Measurements from ENCODE around the gene GZMM. TPM values are rescaled to one million over a fixed set of nuclear protein-coding genes. Genes with fewer than 3 reads are reported as not detected.
A peak's percentile ranks its signal among the peaks of the same experiment; 100 is the strongest.

Gene GZMM
- total and polyA plus RNA-seq, 7 donors = 0.11 to 0.23 (median 0.14) TPM; not detected in 4

DNA sequence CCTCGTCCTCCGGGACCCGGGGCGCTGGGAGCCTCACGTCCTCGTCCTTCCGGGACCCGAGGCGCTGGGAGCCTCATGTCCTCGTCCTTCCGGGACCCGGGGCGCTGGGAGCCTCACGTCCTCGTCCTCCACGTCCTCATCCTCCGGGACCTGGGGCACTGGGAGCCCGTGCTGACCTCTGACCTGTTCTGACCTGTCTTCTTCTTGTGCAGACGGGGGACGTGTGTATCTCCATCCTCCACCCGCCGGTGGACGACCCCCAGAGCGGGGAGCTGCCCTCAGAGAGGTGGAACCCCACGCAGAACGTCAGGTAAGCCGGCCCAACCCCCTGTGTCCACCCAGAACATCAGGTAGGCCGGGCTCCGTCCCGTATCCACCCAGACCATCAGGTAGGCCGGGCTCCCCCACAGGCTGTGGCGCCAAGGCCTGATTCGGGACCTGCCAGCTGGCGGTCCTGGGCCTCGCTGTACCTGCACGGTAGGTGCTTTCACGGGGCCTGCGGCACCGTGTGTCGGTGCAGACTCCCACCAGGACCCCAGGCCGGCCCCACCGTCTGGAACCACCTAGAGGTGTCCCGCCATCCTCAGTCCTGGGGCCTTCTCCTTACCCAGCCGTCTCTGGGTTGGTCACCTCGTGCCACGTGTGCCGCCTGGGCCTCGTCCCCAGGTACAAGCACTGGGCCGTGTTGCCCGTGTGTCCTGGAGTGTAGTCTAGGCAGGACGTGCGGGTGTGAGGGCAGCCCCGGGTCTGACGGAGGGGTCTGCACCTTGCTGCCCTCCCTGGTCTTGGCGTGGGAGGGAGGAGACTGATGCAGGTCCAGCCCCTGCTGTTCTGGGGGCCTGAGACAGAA, 7.6 kb upstream of the GZMM start:
- Histone ChIP-seq H3K4me1 (peaks cover 32% of the 10 kb centered on the region), H3K27ac (no peak overlapping the region), H3K27me3 (ENCODE audit: insufficient read depth in 3 of 3, low read length in 2 of 3) (no peaks in the 10 kb centered on the region), H3K36me3 (ENCODE audit: insufficient read depth in 1 of 2, low read depth in 1 of 2) (peaks cover 0 to 46% of the 10 kb centered on the region in 2 donors), H3K4me3 (no peak overlapping the region), H3K9me3 (no peaks in the 10 kb centered on the region)
- DNase-seq (no peak), ATAC-seq (no peak)
- TF ChIP-seq, protein P1, sequence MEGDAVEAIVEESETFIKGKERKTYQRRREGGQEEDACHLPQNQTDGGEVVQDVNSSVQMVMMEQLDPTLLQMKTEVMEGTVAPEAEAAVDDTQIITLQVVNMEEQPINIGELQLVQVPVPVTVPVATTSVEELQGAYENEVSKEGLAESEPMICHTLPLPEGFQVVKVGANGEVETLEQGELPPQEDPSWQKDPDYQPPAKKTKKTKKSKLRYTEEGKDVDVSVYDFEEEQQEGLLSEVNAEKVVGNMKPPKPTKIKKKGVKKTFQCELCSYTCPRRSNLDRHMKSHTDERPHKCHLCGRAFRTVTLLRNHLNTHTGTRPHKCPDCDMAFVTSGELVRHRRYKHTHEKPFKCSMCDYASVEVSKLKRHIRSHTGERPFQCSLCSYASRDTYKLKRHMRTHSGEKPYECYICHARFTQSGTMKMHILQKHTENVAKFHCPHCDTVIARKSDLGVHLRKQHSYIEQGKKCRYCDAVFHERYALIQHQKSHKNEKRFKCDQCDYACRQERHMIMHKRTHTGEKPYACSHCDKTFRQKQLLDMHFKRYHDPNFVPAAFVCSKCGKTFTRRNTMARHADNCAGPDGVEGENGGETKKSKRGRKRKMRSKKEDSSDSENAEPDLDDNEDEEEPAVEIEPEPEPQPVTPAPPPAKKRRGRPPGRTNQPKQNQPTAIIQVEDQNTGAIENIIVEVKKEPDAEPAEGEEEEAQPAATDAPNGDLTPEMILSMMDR (IDR thresholded peaks at IDR 0.05) = no peak
- intact Hi-C loops (cut with DNase I) = no loop called here
- 89 to 90% (median 89%) methylated on average over 51 to 55 of the region's 55 CpGs for WGBS, 3 donors

DNA sequence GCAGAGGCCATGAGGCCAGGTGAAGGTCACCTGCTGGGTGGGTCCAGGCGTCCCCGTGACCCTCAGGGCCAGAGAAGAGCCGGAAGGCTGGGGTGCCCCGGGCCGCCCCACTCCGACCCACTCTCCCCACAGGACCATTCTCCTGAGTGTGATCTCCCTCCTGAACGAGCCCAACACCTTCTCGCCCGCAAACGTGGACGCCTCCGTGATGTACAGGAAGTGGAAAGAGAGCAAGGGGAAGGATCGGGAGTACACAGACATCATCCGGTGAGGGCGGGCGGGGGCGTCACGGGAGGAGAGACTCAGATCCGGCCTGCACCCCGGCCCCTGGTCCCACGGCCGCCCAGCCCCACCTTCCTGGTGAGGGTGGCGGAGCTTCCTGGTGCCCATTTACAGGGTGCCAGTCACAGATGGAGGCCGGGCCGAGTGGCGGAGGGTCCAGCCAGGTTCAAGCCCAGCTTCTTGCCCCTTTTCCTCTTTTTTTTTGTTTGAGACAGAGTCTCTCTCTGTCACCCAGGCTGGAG, 6.9 kb upstream of the GZMM start:
- no peak for DNase-seq
- H3K4me1 ChIP-seq = peaks cover 32% of the 10 kb centered on the region
- no peak overlapping the region for H3K4me3 ChIP-seq
- ATAC-seq = no peak
- no peaks in the 10 kb centered on the region for H3K9me3 ChIP-seq
- WGBS, 3 donors = 95 to 96% (median 96%) methylated on average over 26 of the region's 26 CpGs
- intact Hi-C loops (cut with DNase I) = no loop called here
- TF ChIP-seq, protein P1 (IDR thresholded peaks at IDR 0.05) = no peak
- H3K36me3 ChIP-seq (ENCODE audit: insufficient read depth in 1 of 2, low read depth in 1 of 2) = peaks cover 0 to 53% of the 10 kb centered on the region in 2 donors
- no peaks in the 10 kb centered on the region for H3K27me3 ChIP-seq (ENCODE audit: insufficient read depth in 3 of 3, low read length in 2 of 3)
- H3K27ac ChIP-seq = no peak overlapping the region

- Histone ChIP-seq H3K4me1 (peaks cover 24% of the 10 kb centered on the region), H3K9me3 (no peaks in the 10 kb centered on the region), H3K27ac (no peak overlapping the region), H3K27me3 (ENCODE audit: insufficient read depth in 3 of 3, low read length in 2 of 3) (no peaks in the 10 kb centered on the region), H3K36me3 (ENCODE audit: insufficient read depth in 1 of 2, low read depth in 1 of 2) (peaks cover 0 to 66% of the 10 kb centered on the region in 2 donors), H3K4me3 (no peak overlapping the region)
- intact Hi-C loops (cut with DNase I) = no loop called here
- ATAC-seq (peak in 1 of 4 donors; percentile 22), DNase-seq (no peak)
- TF ChIP-seq, protein P1 (IDR thresholded peaks at IDR 0.05) = no peak
- WGBS, 3 donors = 55 to 85% (median 79%) methylated on average over 39 to 40 of the region's 40 CpGs
Measured at GRCh38 chr19:538641-539428, 5.0 kb upstream of the GZMM start.

- ATAC-seq (no peak), DNase-seq (no peak)
- peaks cover 20% of the 10 kb centered on the region for H3K4me1 ChIP-seq
- no peak overlapping the region for H3K27ac ChIP-seq
- TF ChIP-seq, protein P1 (IDR thresholded peaks at IDR 0.05) = no peak
- WGBS, 3 donors = 74 to 91% (median 86%) methylated on average over 30 of the region's 30 CpGs
- H3K36me3 ChIP-seq (ENCODE audit: insufficient read depth in 1 of 2, low read depth in 1 of 2) = peaks cover 0 to 66% of the 10 kb centered on the region in 2 donors
- no peaks in the 10 kb centered on the region for H3K27me3 ChIP-seq (ENCODE audit: insufficient read depth in 3 of 3, low read length in 2 of 3)
- H3K9me3 ChIP-seq = no peaks in the 10 kb centered on the region
- no peak overlapping the region for H3K4me3 ChIP-seq
- intact Hi-C loops (cut with DNase I) = no loop called here
Measured at GRCh38 chr19:539429-540030, 4.3 kb upstream of the GZMM start.
